GM12878 (cell line): ENCODE results near the gene MAMLD1. TPM values are rescaled to one million over a fixed set of nuclear protein-coding genes. Genes with fewer than 3 reads are reported as not detected.

ENCODE experiments used
- ATAC-seq: fragments of 200-7000 bp; cut with Tn5 transposase; 3 replicates; pipeline ENCODE4 v1.9.1; 2020; ENCODE audit warnings: mild to moderate bottlenecking, moderate library complexity
- BruUV-seq: library from RNA; stranded (reverse); fragments of 400-500 nt; replicated peaks from 2 replicates; lab custom pipeline; 2021; lab: Mats Ljungman, UMichigan
- CTCF ChIA-PET: fragments of 300-600 bp; sonication (Branson Sonifier 250); formaldehyde crosslinking; extraction: SDS; loops from one replicate; lab custom pipeline; 2021; ENCODE audit warnings: inconsistent platforms; lab: Yijun Ruan, JAX
- POLR2A ChIA-PET: fragments of 350-600 bp; formaldehyde crosslinking; extraction: SDS; loops from one replicate; lab custom pipeline; 2021; ENCODE audit warnings: inconsistent platforms; lab: Charles Lee
- RAD21 ChIA-PET: fragments of 300-600 bp; sonication (Branson Sonifier 250); formaldehyde crosslinking; loops from one replicate; lab custom pipeline; 2023; ENCODE audit warnings: antibody characterized with exemption; ENCODE audit not compliant: unreplicated experiment; lab: Charles Lee
- SMC1A ChIA-PET: fragments of 300-600 bp; sonication (Branson Sonifier 250); formaldehyde crosslinking; loops from one replicate; lab custom pipeline; 2023; ENCODE audit not compliant: unreplicated experiment, uncharacterized antibody; lab: Charles Lee
- DNase-seq: peaks from one replicate; pipeline ENCODE4 v3.0.0-alpha.2; 2011; ENCODE audit warnings: low read depth, low spot score
- FAIRE-seq: peaks from 3 replicates; lab custom pipeline; 2011; peaks lifted over from hg19 to GRCh38; lab: Jason Lieb, UNC
- H2AFZ ChIP-seq: 2 replicates; pipeline ENCODE4 v1.6.0; 2011; ENCODE audit warnings: low read depth, low read length, control low read depth; ENCODE audit not compliant: control insufficient read depth
- H3K27ac ChIP-seq: 2 replicates; pipeline ENCODE4 v1.5.1; 2011; ENCODE audit warnings: control low read depth; ENCODE audit not compliant: control insufficient read depth, insufficient read depth
- H3K27me3 ChIP-seq, 2 experiments: replicated peaks in 1 of 2; 2 replicates each; pipeline versions ENCODE4 v1.6.0 to v1.6.1; 2011; ENCODE audit warnings: low read length in 1 of 2; ENCODE audit not compliant: control insufficient read depth in 2 of 2, insufficient read depth in 2 of 2
- H3K36me3 ChIP-seq, 2 experiments: 2 replicates each; pipeline ENCODE4 v1.5.1; 2011; ENCODE audit warnings: low read length in 1 of 2; ENCODE audit not compliant: control insufficient read depth in 2 of 2, insufficient read depth in 2 of 2
- H3K4me1 ChIP-seq: 2 replicates; pipeline ENCODE4 v1.6.1; 2011; ENCODE audit warnings: mild to moderate bottlenecking, low read length, moderate library complexity, mixed read lengths; ENCODE audit not compliant: control insufficient read depth, insufficient read depth
- H3K4me2 ChIP-seq: 2 replicates; pipeline ENCODE4 v1.6.0; 2011; ENCODE audit warnings: control low read depth; ENCODE audit not compliant: control insufficient read depth, insufficient read depth
- H3K4me3 ChIP-seq: fragments of 200-600 bp; sonication (generic); 2 replicates; pipeline ENCODE4 v1.5.1; 2016
- H3K79me2 ChIP-seq: 2 replicates; pipeline ENCODE4 v1.6.0; 2011; ENCODE audit warnings: low read length; ENCODE audit not compliant: control insufficient read depth, insufficient read depth
- H3K9ac ChIP-seq: 2 replicates; pipeline ENCODE4 v1.8.0; 2011; ENCODE audit warnings: low read length, control low read depth, mixed read lengths; ENCODE audit not compliant: control insufficient read depth, insufficient read depth
- H3K9me3 ChIP-seq: replicated peaks from 3 replicates; pipeline ENCODE4 v1.5.1; 2011; ENCODE audit warnings: mild to moderate bottlenecking, low read length; ENCODE audit not compliant: control insufficient read depth, insufficient read depth
- H4K20me1 ChIP-seq: 2 replicates; pipeline ENCODE4 v1.6.0; 2011; ENCODE audit not compliant: control insufficient read depth, insufficient read depth
- BCL3 ChIP-seq: IDR thresholded peaks from 2 replicates; pipeline ENCODE4 v1.6.1; 2011; ENCODE audit warnings: borderline replicate concordance, low read depth, mild to moderate bottlenecking, moderate library complexity, low read length; ENCODE audit not compliant: insufficient read depth, poor library complexity, severe bottlenecking
- E2F4 ChIP-seq: IDR thresholded peaks from 2 replicates; pipeline ENCODE4 v1.6.1; 2012; ENCODE audit warnings: low read depth, low read length, improper control_type of control experiment
- ZBTB40 ChIP-seq: fragments of 450-650 bp; IDR thresholded peaks from 2 replicates; pipeline ENCODE4 v1.6.1; 2016; ENCODE audit warnings: mild to moderate bottlenecking, moderate library complexity, borderline replicate concordance
- ZNF207 ChIP-seq: fragments of 450-650 bp; IDR thresholded peaks from 2 replicates; pipeline ENCODE4 v1.6.1; 2014; ENCODE audit warnings: antibody characterized with exemption, mild to moderate bottlenecking, borderline replicate concordance
- WGBS: methylation state at CpG from one replicate; pipeline ENCODE4 v1.1.6; 2016; ENCODE audit warnings: low lambda C conversion rate; ENCODE audit not compliant: insufficient replicate concordance, insufficient coverage; ENCODE audit errors: missing lambda C conversion rate; 5-methylcytosine and 5-hydroxymethylcytosine counted together
- in situ Hi-C: fragments of 300-500 bp; cut with MboI; formaldehyde crosslinking; loops from 9 replicates; pipeline ENCODE4 v1.14.3; 2018; ENCODE audit warnings: mixed read lengths
- intact Hi-C: fragments of 100-400 bp; cut with micrococcal nuclease; formaldehyde crosslinking; loops from one replicate; pipeline ENCODE4 v1.14.2; 2022; ENCODE audit not compliant: unreplicated experiment
- polyA plus RNA-seq, 11 experiments: library from polyadenylated mRNA; depleted of rRNA in 4 of 11; unstranded in 6 of 11; stranded (reverse) in 5 of 11; fragments of >200 nt; fragmentation: Nextera tagmentation in 4 of 11; fragmentation: Illumina TruSeq in 1 of 11; extraction: Ambion mirVana in 4 of 11; extraction: Trizol in 1 of 11; gene quantifications; 1 replicate in 1 of 11; 2 replicates in 10 of 11; pipeline versions ENCODE4 v1.2.1 to v1.2.3, GENCODE V29; 2011 to 2016; ENCODE audit warnings: inconsistent platforms in 2 of 11, missing spikeins in 2 of 11, low read depth in 1 of 11
- total RNA-seq, 4 experiments: library from RNA; depleted of rRNA in 3 of 4; stranded (reverse); fragments of >200 nt in 3 of 4; fragmentation: Illumina TruSeq in 1 of 4; extraction: Trizol in 1 of 4; gene quantifications; 2 replicates each; pipeline versions ENCODE4 v1.2.1 to v1.2.3, GENCODE V29; 2013 to 2021

MAMLD1 gene
- total and polyA plus RNA-seq, 10 of the 15 experiments (the other 5 are each of a cell fraction or from before 2014, with no cell fraction given) = 0.03 to 0.05 TPM; not detected in 8

GRCh38 chrX:150540965-150541364 lies 177.8 kb downstream of the MAMLD1 start:
- CTCF ChIA-PET = no interaction called here
- POLR2A ChIA-PET = no interaction called here
- FAIRE-seq (no peak), ATAC-seq (no peak), DNase-seq (no peak)
- SMC1A ChIA-PET = no interaction called here
- no peaks in the 10 kb centered on the region for H3K79me2 ChIP-seq
- peaks cover 4% of the 10 kb centered on the region; the same call in 1 of the 2 replicates for H3K4me1 ChIP-seq
- in situ Hi-C loops = no loop called here
- intact Hi-C loops = loop anchor here (10.0 kb wide), 1 partner anchor 174 kb away; no protein-coding TSS in a partner anchor
- no peaks in the 10 kb centered on the region for H3K36me3 ChIP-seq
- H3K9ac ChIP-seq = no peak overlapping the region
- RAD21 ChIA-PET = no interaction called here
- no peak overlapping the region for H3K27ac ChIP-seq
- H3K4me2 ChIP-seq = no peak overlapping the region
- 12% methylated on average over 6 of the region's 6 CpGs for WGBS
- peaks cover 4% of the 10 kb centered on the region; the same call in 1 of the 3 replicates for H3K9me3 ChIP-seq
- no TSS peak for BruUV-seq
- H2AFZ ChIP-seq = no peak overlapping the region
- no peaks in the 10 kb centered on the region for H3K27me3 ChIP-seq
- TF ChIP-seq E2F4 (no peak), BCL3 (no peak), ZNF207 (no peak), ZBTB40 (no peak)
- no peak overlapping the region for H3K4me3 ChIP-seq
- H4K20me1 ChIP-seq = no peaks in the 10 kb centered on the region
